HG03064 (cell line): ENCODE results near the gene PLXND1.

Experiments
- ATAC-seq: cut with Tn5 transposase; IDR thresholded peaks from one replicate; pipeline ENCODE4 v1.9.1; 2021; ENCODE audit warnings: low read depth; ENCODE audit not compliant: unreplicated experiment

Gene PLXND1

DNA sequence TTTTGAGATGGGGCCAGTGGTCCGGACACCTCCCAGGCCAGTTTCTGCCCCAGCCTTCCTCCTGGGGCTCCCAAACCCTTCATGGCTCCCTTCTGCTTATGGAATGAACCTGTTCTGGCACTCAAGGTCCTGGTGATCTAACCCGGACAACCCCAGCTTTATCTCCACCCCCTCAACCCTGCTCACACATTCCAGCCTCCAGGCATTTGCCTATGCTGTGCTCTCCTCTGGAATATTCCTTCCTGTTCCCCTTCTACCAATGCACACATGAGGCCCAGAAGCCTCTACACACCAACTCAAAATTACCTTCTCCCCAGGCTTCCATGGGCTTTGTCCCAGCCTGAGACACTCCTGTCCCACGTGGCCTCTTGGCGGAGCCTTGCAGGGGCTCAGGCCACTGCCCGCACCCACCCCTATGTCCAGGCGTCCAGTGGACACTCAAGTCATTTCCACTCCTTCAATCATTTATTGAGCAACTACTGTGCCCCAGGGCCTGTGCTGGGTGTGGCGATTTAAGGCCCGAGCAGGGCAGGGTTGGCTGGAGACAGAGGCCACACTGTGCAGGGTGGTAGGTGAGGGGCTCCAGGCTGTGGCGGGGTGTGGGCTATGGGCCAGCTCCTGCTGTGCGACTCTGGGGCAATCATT, 18.8 kb downstream of the PLXND1 start:
- no peak for ATAC-seq

DNA sequence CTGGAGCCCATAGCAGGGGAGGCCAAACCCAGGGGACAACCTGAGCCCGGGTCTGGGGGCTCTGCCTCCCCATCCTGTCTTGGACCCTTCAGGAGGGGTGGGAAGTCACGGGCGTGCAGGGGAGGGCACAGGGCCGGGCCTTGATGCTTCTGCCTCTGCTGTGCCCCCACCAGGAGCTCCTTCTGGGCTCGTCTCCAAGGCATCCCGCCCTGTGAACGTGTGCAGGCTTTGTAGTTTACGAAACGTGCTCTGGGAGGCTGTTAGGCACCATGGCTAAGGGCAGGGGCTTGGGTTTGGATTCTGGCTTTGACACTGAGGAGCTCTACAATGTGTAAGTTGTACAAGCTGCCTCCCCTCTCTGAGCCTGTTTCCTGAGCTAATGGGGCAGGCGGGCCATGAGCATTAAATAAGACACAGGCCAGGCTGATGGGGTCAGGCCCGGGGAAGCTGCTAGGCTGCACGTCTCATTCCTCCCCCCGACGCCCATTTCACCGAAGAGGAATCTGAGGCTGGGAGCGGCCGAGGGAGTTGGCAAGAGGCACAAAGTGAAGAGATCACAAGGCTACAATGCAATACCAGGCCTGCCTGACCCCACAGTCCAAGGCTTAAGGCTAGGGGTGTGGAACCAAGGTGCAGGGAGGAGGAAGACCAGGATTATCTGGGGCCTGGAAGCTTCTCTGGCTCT, 19.6 kb downstream of the PLXND1 start:
- ATAC-seq, result no peak

DNA sequence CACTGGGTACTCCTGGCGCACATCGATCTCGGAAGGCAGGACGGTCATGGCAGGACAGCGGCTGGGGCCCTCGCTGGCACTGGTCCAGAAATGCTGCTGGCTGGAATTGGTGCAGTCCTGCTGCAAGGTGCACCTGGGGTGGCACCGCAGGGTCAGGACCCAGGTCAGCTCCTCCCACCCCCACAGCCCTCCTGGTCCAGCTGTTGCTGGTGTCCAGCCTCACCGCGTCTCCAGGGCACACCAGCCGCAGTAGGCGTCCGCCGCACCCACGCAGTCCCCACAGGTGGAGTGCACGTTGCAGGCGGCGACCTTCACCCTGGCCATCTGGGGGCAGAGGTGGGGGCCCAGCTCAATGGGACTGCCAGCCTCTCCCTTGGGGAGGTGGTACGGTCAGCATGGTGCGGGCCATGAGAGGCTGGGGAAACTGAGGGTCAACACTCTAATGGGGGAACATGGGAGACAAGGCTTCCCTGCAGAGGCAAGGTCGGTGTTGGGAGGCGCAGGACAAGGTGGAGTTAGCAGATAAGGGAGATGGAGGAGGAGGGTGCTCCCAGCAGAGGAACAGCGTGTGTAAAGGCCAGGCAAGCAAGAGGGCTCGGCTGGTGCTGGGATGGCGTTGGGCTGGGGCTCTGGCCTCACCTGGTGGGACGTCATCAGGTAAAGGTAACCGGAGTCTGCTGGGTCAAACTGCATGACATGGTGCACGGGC, 20.4 kb downstream of the PLXND1 start:
- no peak for ATAC-seq

DNA sequence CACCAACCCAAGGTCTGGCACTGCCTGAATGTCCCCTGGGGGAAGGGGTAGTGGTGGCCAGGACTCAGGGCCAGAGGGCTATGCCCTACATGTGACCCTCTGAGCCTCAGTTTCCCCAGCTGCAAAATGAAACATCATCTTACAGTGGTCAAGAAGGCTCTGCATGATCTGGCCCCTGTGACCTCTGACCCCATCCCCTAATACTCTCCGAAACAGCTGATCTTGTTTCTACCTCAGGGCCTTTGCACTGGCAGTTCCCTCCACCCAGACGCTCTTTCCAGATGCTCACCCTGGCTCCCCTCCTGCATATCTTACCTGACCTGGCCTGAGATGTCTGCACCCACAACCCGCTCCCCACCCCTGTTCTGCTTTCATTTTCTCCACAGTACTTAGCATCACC, 21.8 kb downstream of the PLXND1 start:
- ATAC-seq, result no peak

DNA sequence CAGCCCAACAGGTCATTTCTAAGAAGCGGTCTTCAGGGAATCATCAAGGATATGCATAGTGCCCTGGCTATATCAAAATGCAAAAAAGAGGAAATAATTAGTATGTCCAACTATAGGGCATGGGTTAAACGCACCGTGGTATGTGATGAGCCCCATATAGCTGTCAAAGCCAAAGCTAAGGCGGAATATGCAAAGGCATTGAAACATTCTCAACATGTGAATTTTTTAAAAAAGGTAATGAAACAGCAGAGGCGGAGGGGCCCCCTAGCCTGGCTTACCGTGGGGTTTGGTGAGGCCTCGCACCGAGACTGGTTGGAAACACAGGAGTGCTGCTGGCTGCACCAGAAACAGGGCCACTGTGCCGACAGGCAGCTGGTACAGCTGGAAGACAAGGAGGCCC, 23.2 kb downstream of the PLXND1 start:
- ATAC-seq, result no peak

DNA sequence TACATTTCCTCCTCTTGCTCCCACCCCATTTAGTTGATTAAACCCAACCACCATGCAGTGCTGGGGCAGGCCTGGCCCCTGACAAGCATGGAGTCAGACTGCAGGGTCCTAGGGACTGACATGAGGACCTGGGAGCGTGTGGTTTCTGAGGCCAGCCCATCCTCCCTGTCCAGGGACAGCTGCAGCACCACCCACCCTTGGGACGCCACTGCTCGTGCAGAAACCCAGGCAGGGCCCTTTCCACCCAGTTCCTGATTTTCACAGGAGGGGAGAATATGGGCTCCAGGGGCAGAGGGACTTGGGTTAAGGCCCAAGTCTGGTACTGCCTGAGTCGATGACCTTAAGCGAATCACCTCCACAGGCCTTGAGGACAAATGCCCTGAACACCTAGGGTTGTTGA, 23.7 kb downstream of the PLXND1 start:
- no peak for ATAC-seq

DNA sequence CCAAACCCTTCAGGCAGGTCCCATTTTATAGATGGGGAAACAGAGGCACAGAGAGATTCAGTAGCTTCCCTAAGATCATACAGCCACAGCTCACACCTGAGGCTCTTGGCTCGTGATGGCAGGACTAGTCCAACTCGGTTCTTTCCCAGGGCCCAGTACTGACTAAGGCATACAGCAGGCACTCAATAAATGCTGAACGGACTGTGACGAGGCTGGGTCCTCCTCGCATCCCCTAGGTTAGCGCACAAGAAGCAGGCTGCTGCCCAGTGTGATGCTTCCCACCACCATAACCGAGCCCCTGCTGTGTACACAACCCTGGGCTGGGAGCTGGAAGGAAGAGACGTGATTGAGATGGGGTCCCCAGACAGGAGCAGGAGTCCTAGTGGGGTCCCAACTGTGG, 24.9 kb downstream of the PLXND1 start:
- no peak for ATAC-seq

DNA sequence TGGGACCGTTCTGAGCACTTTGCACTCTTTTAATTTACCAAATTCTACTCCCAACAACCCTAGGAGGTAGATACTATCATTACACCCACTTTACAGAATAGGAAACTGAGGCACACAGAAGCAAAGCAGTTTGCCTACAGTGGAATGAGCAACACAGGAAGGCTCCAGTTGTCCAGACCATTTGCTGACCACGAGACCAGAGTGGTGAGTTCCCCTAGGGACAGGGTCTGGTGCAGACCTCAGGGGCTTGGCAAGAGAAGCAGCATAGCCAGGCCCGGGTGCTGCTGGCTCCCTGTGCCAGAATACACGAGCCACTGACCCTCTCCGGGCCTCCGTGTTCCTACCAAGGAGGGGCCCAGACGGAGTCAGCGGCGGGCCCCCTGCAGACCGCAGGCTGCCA, 26.5 kb downstream of the PLXND1 start:
- no peak for ATAC-seq

DNA sequence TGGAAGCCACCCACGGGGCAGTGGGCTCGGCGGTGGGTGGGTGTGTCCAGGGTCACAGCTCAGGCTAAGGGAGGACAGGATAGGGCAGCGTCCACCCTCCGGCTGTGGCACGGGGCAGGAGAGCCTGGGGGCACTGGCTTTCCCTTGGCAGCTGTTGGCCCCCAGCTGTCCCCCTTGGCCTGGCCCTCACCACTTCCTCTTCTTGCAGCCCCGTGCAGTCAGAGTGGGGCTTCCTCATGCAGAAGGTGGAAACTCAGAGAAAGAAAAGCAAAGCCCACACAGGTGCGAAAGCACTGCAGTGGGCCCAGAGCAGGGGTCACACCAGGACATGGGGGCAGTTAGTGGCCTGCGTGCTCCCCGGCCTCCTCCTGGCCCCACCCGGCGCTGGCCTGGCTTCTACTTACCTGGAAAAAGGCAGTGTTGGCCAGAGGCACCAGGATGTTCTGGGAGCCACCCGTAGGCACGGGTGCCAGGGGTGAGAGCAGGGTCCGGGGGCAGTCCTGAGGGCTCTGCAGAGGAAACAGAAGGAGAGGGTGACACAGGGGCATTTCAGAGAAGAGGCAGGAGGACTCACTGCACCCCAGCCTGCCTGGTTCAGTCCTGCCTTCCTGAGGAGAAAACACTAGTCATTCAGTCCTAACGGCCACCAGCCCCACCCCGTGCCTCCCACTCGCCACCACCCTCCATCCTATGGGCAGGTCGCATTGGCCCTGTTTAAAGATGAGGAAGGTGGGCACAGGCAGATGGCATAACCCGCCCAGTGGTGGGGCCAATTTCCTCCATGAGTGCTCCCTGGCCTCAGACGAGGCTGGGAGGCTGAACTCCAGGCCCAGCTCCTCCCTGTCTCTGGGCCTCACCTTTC, 28.3 kb downstream of the PLXND1 start:
- no peak for ATAC-seq

DNA sequence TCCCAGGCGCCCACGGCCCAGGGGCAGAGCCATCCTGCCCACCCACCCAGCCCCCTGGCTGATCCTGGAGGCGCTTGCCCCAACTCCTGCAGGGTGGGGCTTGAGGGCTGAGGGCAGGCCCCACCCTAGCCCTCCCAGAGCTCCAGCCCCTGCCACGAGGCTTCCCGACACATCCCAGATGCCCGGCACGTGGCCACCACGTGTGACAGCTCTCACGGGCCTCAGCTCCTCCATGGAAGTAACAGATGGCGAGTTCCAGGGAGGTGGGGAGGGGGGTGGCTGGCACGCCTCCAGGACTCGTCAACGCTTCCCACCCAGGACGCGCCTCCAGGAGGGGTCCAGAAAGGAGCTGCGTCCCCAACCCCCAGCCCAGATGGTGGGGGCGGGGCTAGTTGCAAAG, 29.1 kb downstream of the PLXND1 start:
- ATAC-seq, result no peak

DNA sequence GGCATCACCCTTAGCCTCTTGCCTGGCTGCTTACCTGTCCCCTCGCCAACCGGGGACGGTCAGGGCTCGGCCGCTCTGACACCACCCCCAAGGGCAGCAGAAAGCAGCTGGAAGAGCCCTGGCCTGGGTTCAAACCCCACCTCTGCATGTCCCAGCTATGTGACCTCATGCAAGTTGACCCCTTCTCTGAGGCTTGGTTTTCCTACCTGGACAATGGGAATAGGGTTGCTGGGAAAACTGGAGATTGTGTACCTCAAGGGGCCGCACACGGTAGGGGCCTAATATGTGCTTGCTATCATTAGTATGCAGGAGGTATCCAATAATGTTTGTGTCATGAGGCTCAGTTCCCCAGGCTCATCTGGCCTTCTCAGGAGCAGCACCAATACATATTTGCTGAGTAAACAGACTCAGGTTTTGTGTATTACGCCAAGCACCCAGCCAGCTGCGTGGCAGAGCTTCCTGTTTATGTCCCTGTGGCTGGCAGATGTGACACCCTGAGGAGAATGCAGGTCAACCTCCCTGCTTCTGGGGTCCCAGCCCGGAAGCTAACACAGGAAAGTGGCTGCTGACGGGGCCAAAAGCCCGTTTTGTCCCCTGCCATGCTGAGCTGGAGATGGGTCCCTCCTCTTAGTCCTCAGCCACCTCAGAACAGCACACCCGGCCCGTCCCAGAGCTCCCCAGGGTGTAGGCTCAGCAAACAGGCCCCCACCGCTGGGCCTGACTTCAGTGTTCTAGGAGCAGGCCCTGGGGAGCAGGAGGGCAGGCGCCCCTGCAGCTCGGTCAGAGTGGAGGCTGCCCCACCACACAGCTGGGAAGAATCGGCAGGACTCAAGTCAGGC, 29.7 kb downstream of the PLXND1 start:
- no peak for ATAC-seq

DNA sequence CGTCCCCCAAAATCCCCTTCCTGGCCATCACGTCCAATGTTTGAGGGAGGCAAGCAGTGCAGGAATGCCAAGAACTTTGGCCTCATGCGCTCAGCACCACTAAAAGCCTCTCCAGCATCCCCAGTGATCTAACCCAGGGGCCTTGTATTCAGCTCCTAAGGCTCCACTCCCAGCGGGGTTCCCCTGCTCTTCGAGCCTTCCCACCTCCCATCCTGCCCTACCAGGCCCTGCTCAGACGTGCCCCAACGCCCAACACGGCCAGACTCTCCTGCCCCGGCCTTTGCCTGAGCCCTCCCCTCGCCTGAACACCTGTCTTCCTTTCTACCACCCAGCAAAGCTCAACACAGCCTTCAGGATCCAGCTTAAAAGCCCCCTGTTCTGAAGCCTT, 30.5 kb downstream of the PLXND1 start:
- ATAC-seq, result no peak

DNA sequence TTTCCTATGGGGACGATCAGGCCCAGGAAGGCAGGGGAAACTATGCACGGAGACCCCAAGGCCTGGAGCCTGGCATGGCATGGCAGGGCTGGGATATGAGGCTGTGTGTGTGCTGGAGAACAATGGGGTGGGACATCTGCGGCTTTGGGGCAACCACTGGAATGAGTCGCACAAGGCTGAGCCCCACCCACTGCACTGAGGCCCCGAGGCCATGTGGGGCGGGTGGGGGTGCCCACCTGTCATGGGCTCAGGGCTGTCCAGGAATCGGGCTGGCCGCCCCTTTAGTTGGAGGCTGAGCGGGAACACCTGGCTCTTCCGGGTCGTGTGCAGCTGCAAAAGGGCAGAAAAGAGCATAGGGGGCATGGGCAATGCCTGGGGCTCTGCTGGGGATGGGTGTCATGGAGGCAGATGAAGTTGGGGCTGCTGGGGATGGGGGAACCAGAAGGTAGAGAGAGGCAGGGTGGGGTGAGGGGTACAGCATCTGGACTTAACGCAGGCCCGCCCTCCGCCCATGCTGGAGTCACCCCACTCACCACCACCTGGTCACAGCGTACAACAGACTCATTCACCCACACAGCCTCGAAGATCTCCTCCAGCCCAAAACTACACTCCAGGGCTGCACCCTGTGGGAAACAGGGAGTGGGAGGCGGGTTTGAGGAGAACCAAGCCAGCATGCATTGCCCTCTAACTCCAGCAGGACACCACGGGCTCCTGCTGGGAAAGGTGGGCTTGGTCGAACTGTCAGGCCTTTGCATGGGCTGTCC, 31.1 kb downstream of the PLXND1 start:
- ATAC-seq, result no peak

DNA sequence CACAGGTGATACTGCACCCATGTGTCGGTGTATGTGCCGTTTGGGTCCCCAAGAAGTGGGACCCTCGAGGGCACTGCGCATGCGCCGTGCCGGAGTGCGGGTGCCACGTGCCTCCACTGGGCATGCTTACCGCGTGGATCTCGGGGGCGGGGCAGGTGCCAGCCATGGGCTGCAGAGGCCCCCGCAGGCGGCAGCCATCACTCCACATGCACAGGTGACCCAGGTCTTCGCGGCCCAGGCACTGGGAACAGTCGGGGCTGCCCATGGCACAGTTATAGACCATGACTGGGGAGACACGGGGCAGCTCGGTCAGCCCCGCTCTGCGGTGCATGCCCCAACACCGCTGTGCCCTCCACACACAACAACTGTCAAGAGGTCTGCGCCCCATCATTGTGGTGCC, 32.3 kb downstream of the PLXND1 start:
- no peak for ATAC-seq

DNA sequence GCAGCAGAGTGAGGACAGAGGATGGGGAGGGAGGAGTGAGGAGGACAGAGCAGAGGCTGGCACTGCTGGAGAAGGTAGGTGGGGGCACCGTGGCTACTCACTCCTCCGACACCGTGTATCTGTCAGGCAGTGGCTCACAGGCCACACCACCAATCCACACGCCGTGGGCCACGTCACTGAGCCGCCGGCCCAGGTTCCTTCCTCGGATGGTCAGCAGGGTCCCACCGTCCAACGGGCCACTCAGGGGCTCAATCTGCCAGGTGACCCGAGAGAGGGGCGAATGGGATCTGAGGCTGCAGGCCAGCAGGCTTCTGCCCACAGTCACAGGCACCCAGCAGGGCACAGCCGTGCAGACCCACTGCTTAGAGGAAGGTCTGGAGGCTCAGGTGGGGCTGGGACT, 33.0 kb downstream of the PLXND1 start:
- ATAC-seq, result no peak

DNA sequence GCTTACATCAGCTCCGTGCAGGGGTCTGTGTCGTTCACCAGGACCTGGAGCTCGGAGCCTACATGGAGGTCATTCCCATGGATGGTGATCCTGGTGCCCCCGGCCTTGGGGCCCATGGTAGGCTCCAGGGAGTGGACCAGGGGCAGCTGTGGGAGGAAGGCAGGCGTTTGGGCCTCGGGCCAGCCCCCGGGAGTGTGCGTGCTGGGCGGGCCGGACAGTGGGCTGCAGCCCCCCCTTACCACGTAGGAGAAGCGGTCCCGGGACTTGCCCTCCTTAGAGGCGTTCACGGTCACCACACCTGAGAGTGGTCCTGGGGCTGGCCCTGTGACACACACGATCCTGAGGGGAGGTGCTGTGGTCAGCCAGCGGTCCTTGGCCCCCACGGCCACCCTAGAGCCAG, 33.9 kb downstream of the PLXND1 start:
- no peak for ATAC-seq

DNA sequence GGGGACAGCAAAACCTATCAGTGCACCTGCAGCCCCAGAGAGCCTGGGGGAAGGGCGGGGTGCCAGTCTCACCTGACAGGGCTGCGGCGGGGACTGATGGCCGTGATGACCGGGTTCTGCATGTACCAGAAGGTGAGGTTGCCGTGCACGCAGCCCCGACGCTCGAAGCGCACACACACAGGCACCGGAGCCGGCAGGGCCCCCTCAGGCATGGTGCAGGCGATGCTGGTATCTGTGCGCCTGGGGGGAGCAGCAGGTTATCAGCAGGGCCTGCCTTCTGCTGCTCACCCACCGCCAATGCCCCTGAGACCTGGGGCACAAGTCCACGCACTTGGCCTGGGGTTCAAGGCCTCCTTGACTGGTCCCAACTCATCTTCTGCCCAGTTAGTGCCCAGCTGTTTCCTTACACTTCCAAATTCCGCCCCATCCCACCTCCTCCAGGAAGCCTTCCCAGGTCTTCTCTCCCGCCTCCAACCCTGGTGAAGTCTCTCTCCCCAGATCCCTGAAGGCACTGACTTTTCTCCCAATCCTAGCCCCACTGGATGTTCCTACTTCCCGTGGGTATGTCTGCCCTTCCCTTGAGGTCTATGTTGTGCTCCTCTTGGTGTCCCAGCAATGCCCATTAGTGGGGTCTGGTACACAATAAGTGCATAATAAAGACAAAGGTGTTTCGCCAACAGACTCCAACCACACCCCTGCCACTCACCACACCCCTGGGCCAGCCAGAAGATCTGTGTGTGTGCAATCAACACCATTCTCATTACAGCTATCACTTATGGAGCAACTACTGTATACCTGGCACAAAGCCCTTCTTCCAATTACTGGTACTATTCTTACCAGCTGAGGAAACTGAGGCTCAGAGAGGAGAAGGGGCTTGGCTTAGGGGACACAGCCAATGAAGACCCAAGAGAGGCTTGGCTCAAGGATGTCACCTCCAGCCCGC, 34.6 kb downstream of the PLXND1 start:
- ATAC-seq, result no peak

DNA sequence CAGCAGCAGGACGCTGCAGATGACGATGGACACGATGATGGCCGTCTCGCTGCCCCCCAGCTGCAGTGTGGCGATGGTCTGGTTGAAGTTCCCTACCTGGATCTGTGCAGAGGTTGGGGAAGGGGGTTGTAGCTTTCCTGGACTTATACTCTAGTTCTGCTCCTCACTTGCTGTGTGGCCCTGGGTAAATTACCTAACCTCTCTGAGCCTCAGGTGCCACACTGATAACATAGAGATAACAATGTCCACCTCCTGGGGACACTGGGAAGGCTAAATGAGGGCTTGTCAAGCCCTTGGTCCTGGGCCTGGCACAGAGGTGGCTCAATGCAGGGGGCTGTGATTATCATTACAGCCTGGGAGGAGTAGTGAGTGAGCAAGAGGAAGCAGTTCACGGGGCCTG, 36.6 kb downstream of the PLXND1 start:
- no peak for ATAC-seq
